OCI-LY3 (cell line): ENCODE measurements around the gene TGM3.

ENCODE experiments used
- H2AFZ ChIP-seq: fragments of 200-600, 300-600 bp; shearing (Covaris generic); 2 replicates; pipeline ENCODE4 v1.6.0; 2014; ENCODE audit warnings: antibody characterized with exemption, low read depth, low read length
- H3K27ac ChIP-seq: fragments of 200-600, 300-600 bp; sonication (generic); 2 replicates; pipeline ENCODE4 v1.5.1; 2014; ENCODE audit warnings: mild to moderate bottlenecking, low read length, moderate library complexity, mixed read lengths
- H3K27me3 ChIP-seq: fragments of 200-600, 300-600 bp; sonication (generic); 2 replicates; pipeline ENCODE4 v1.6.1; 2014; ENCODE audit warnings: low read depth, low read length, mixed read lengths
- H3K36me3 ChIP-seq: fragments of 200-600, 300-600 bp; sonication (generic); replicated peaks from 2 replicates; pipeline ENCODE3; 2014; ENCODE audit warnings: low read depth, low read length, mixed read lengths
- H3K4me1 ChIP-seq: fragments of 300-600, 200-600 bp; sonication (generic); 2 replicates; pipeline ENCODE4 v1.6.1; 2014; ENCODE audit warnings: low read length, mixed read lengths
- H3K4me2 ChIP-seq: fragments of 200-600, 300-600 bp; sonication (generic); 2 replicates; pipeline ENCODE4 v1.6.1; 2014; ENCODE audit warnings: low read length, mixed read lengths
- H3K4me3 ChIP-seq: fragments of 300-600, 200-600 bp; sonication (generic); 2 replicates; pipeline ENCODE4 v1.5.1; 2014; ENCODE audit warnings: antibody characterized with exemption, mild to moderate bottlenecking, low read length, moderate library complexity
- H3K79me2 ChIP-seq: fragments of 300-600, 200-600 bp; shearing (Covaris generic); 2 replicates; pipeline ENCODE4 v1.6.1; 2014; ENCODE audit warnings: mild to moderate bottlenecking, low read length, mixed read lengths
- H3K9ac ChIP-seq: fragments of 300-600, 200-600 bp; shearing (Covaris generic); 2 replicates; pipeline ENCODE4 v1.6.0; 2014; ENCODE audit warnings: mild to moderate bottlenecking, low read length, moderate library complexity
- H3K9me3 ChIP-seq: fragments of 200-600, 300-600 bp; shearing (Covaris generic); 2 replicates; pipeline ENCODE4 v1.6.1; 2014; ENCODE audit warnings: low read length, mixed read lengths; ENCODE audit not compliant: insufficient read depth
- H4K20me1 ChIP-seq: fragments of 200-600, 300-600 bp; sonication (generic); 2 replicates; pipeline ENCODE4 v1.6.1; 2016; ENCODE audit warnings: low read length, mixed read lengths; ENCODE audit not compliant: insufficient read depth
- CTCF ChIP-seq: fragments of 200-600, 300-600 bp; sonication (generic); IDR thresholded peaks from 2 replicates; pipeline ENCODE4 v1.5.1; 2014; ENCODE audit warnings: antibody characterized with exemption, low read length, low read depth
- EZH2phosphoT487 ChIP-seq: fragments of 200-600 bp; shearing (Covaris generic); IDR thresholded peaks from 2 replicates; pipeline ENCODE4 v1.6.1; 2018; ENCODE audit warnings: antibody characterized with exemption, mixed run types, low read depth

TGM3 gene

GRCh38 chr20:2326046-2326445 is 30.2 kb downstream of the TGM3 start:
- H3K4me2 ChIP-seq: no peak overlapping the region
- H3K36me3 ChIP-seq: no peaks in the 10 kb centered on the region
- no peak overlapping the region for H3K27ac ChIP-seq
- no peak overlapping the region for H3K9ac ChIP-seq
- H3K4me1 ChIP-seq: no peaks in the 10 kb centered on the region
- no peaks in the 10 kb centered on the region for H4K20me1 ChIP-seq
- H3K79me2 ChIP-seq: no peaks in the 10 kb centered on the region
- peaks cover 22% of the 10 kb centered on the region; the same call in 1 of the 2 replicates for H3K27me3 ChIP-seq
- TF ChIP-seq CTCF (no peak), EZH2phosphoT487 (no peak)
- H2AFZ ChIP-seq: no peak overlapping the region
- H3K9me3 ChIP-seq: no peaks in the 10 kb centered on the region; the same call in 1 of the 2 replicates
- H3K4me3 ChIP-seq: no peak overlapping the region

GRCh38 chr20:2327620-2328555 is 32.1 kb downstream of the TGM3 start:
- no peak overlapping the region for H3K4me3 ChIP-seq
- no peak for TF ChIP-seq CTCF
- TF ChIP-seq EZH2phosphoT487: no peak
- peaks cover 29% of the 10 kb centered on the region; the same call in 1 of the 2 replicates for H3K27me3 ChIP-seq
- H3K79me2 ChIP-seq: no peaks in the 10 kb centered on the region
- H4K20me1 ChIP-seq: no peaks in the 10 kb centered on the region
- no peak overlapping the region for H3K27ac ChIP-seq
- no peaks in the 10 kb centered on the region; the same call in 1 of the 2 replicates for H3K9me3 ChIP-seq
- no peak overlapping the region for H2AFZ ChIP-seq
- no peak overlapping the region for H3K4me2 ChIP-seq
- H3K9ac ChIP-seq: no peak overlapping the region
- H3K4me1 ChIP-seq: no peaks in the 10 kb centered on the region
- no peaks in the 10 kb centered on the region for H3K36me3 ChIP-seq

GRCh38 chr20:2329286-2329685 is 33.5 kb downstream of the TGM3 start:
- Histone ChIP-seq H3K79me2 (no peaks in the 10 kb centered on the region), H3K27ac (no peak overlapping the region), H4K20me1 (no peaks in the 10 kb centered on the region), H3K9me3 (no peaks in the 10 kb centered on the region; the same call in 1 of the 2 replicates), H3K4me2 (no peak overlapping the region), H3K4me1 (no peaks in the 10 kb centered on the region), H3K36me3 (no peaks in the 10 kb centered on the region), H2AFZ (no peak overlapping the region), H3K4me3 (no peak overlapping the region), H3K9ac (no peak overlapping the region), H3K27me3 (peaks cover 23% of the 10 kb centered on the region; the same call in 1 of the 2 replicates)
- TF ChIP-seq EZH2phosphoT487 (no peak), CTCF (no peak)

GRCh38 chr20:2330090-2330695 is 34.4 kb downstream of the TGM3 start:
- no peaks in the 10 kb centered on the region for H4K20me1 ChIP-seq
- no peak overlapping the region for H3K4me2 ChIP-seq
- no peaks in the 10 kb centered on the region for H3K4me1 ChIP-seq
- no peak for TF ChIP-seq EZH2phosphoT487
- no peak for TF ChIP-seq CTCF
- no peak overlapping the region for H3K27ac ChIP-seq
- H3K79me2 ChIP-seq: no peaks in the 10 kb centered on the region
- no peak overlapping the region for H3K9ac ChIP-seq
- no peak overlapping the region for H3K4me3 ChIP-seq
- H2AFZ ChIP-seq: no peak overlapping the region
- H3K36me3 ChIP-seq: no peaks in the 10 kb centered on the region
- no peaks in the 10 kb centered on the region for H3K9me3 ChIP-seq
- peaks cover 14% of the 10 kb centered on the region; the same call in 1 of the 2 replicates for H3K27me3 ChIP-seq
